Measurements from ENCODE around the gene PLCL2. TPM values are rescaled to one million over a fixed set of nuclear protein-coding genes. Genes with fewer than 3 reads are reported as not detected.

Gene PLCL2
- total RNA-seq, 1 experiment from 2014 or later, result 2.5 TPM

- Histone ChIP-seq H3K27ac (ENCODE audit: low read length) (no peak overlapping the region), H4K20me1 (ENCODE audit: insufficient read depth, low read depth, low read length) (no peaks in the 10 kb centered on the region), H3K79me2 (ENCODE audit: low read length) (no peaks in the 10 kb centered on the region), H3K36me3 (ENCODE audit: insufficient read depth, low read length) (no peaks in the 10 kb centered on the region), H3K4me2 (ENCODE audit: low read depth, low read length, poor library complexity, severe bottlenecking) (no peak overlapping the region), H3K4me1 (ENCODE audit: low read length) (no peaks in the 10 kb centered on the region), H2AFZ (ENCODE audit: low read length) (no peak overlapping the region), H3K9me3 (ENCODE audit: low read length) (no peaks in the 10 kb centered on the region), H3K27me3 (ENCODE audit: low read length) (0 out of 2 replicates have a peak, but pooled peaks cover 3% of the 10 kb centered on the region), H3K9me2 (replicated peaks; ENCODE audit: insufficient read depth, low read length) (no peaks in the 10 kb centered on the region), H3K9ac (ENCODE audit: low read length) (no peak overlapping the region), H3K4me3 (ENCODE audit: low read length) (no peak overlapping the region)
- no peak for DNase-seq
These were observed 29.3 kb upstream of the PLCL2 start for GRCh38 chr3:16855497-16855896.

- DNase-seq, result no peak
- Histone ChIP-seq H4K20me1 (ENCODE audit: insufficient read depth, low read depth, low read length) (no peaks in the 10 kb centered on the region), H3K4me3 (ENCODE audit: low read length) (no peak overlapping the region), H3K4me1 (ENCODE audit: low read length) (no peaks in the 10 kb centered on the region), H3K36me3 (ENCODE audit: insufficient read depth, low read length) (no peaks in the 10 kb centered on the region), H3K27me3 (ENCODE audit: low read length) (0 out of 2 replicates have a peak, but pooled peaks cover 3% of the 10 kb centered on the region), H3K27ac (ENCODE audit: low read length) (no peak overlapping the region), H3K79me2 (ENCODE audit: low read length) (no peaks in the 10 kb centered on the region), H2AFZ (ENCODE audit: low read length) (no peak overlapping the region), H3K4me2 (ENCODE audit: low read depth, low read length, poor library complexity, severe bottlenecking) (no peak overlapping the region), H3K9me2 (replicated peaks; ENCODE audit: insufficient read depth, low read length) (no peaks in the 10 kb centered on the region), H3K9ac (ENCODE audit: low read length) (no peak overlapping the region), H3K9me3 (ENCODE audit: low read length) (no peaks in the 10 kb centered on the region)
These were observed 24.5 kb upstream of the PLCL2 start for GRCh38 chr3:16860234-16860633.

- Histone ChIP-seq H3K4me1 (ENCODE audit: low read length) (no peaks in the 10 kb centered on the region), H3K27ac (ENCODE audit: low read length) (no peak overlapping the region), H3K4me3 (ENCODE audit: low read length) (no peak overlapping the region), H3K79me2 (ENCODE audit: low read length) (no peaks in the 10 kb centered on the region), H3K9me3 (ENCODE audit: low read length) (no peaks in the 10 kb centered on the region), H3K4me2 (ENCODE audit: low read depth, low read length, poor library complexity, severe bottlenecking) (no peak overlapping the region), H4K20me1 (ENCODE audit: insufficient read depth, low read depth, low read length) (no peaks in the 10 kb centered on the region), H3K36me3 (ENCODE audit: insufficient read depth, low read length) (no peaks in the 10 kb centered on the region), H3K9ac (ENCODE audit: low read length) (no peak overlapping the region), H2AFZ (ENCODE audit: low read length) (no peak overlapping the region), H3K9me2 (replicated peaks; ENCODE audit: insufficient read depth, low read length) (no peaks in the 10 kb centered on the region), H3K27me3 (ENCODE audit: low read length) (0 out of 2 replicates have a peak, but pooled peaks cover 3% of the 10 kb centered on the region)
- DNase-seq, result no peak
These were observed 23.3 kb upstream of the PLCL2 start for GRCh38 chr3:16861432-16861831.

- Histone ChIP-seq H3K9me3 (ENCODE audit: low read length) (no peaks in the 10 kb centered on the region), H4K20me1 (ENCODE audit: insufficient read depth, low read depth, low read length) (no peaks in the 10 kb centered on the region), H3K9ac (ENCODE audit: low read length) (no peak overlapping the region), H3K79me2 (ENCODE audit: low read length) (no peaks in the 10 kb centered on the region), H3K9me2 (replicated peaks; ENCODE audit: insufficient read depth, low read length) (no peaks in the 10 kb centered on the region), H2AFZ (ENCODE audit: low read length) (no peak overlapping the region), H3K27ac (ENCODE audit: low read length) (no peak overlapping the region), H3K4me1 (ENCODE audit: low read length) (no peaks in the 10 kb centered on the region), H3K4me3 (ENCODE audit: low read length) (no peak overlapping the region), H3K36me3 (ENCODE audit: insufficient read depth, low read length) (no peaks in the 10 kb centered on the region), H3K27me3 (ENCODE audit: low read length) (0 out of 2 replicates have a peak, but pooled peaks cover 3% of the 10 kb centered on the region), H3K4me2 (ENCODE audit: low read depth, low read length, poor library complexity, severe bottlenecking) (no peak overlapping the region)
- DNase-seq, result no peak
These were observed 20.0 kb upstream of the PLCL2 start for GRCh38 chr3:16864610-16865313.

- Histone ChIP-seq H3K4me2 (ENCODE audit: low read depth, low read length, poor library complexity, severe bottlenecking) (no peak overlapping the region), H3K9ac (ENCODE audit: low read length) (no peak overlapping the region), H3K9me2 (replicated peaks; ENCODE audit: insufficient read depth, low read length) (no peaks in the 10 kb centered on the region), H3K4me3 (ENCODE audit: low read length) (no peak overlapping the region), H3K4me1 (ENCODE audit: low read length) (no peaks in the 10 kb centered on the region), H4K20me1 (ENCODE audit: insufficient read depth, low read depth, low read length) (no peaks in the 10 kb centered on the region), H3K9me3 (ENCODE audit: low read length) (no peaks in the 10 kb centered on the region), H3K27ac (ENCODE audit: low read length) (no peak overlapping the region), H3K27me3 (ENCODE audit: low read length) (no peaks in the 10 kb centered on the region), H3K79me2 (ENCODE audit: low read length) (no peaks in the 10 kb centered on the region), H3K36me3 (ENCODE audit: insufficient read depth, low read length) (no peaks in the 10 kb centered on the region), H2AFZ (ENCODE audit: low read length) (no peak overlapping the region)
- DNase-seq, result no peak
These were observed 19.4 kb upstream of the PLCL2 start for GRCh38 chr3:16865335-16865734.

- H3K27me3 ChIP-seq (ENCODE audit: low read length), result no peaks in the 10 kb centered on the region
- H3K4me3 ChIP-seq (ENCODE audit: low read length), result no peak overlapping the region
- H3K4me1 ChIP-seq (ENCODE audit: low read length), result no peaks in the 10 kb centered on the region
- no peak overlapping the region for H3K9ac ChIP-seq (ENCODE audit: low read length)
- H2AFZ ChIP-seq (ENCODE audit: low read length), result no peak overlapping the region
- no peak overlapping the region for H3K4me2 ChIP-seq (ENCODE audit: low read depth, low read length, poor library complexity, severe bottlenecking)
- H4K20me1 ChIP-seq (ENCODE audit: insufficient read depth, low read depth, low read length), result no peaks in the 10 kb centered on the region
- no peaks in the 10 kb centered on the region for H3K36me3 ChIP-seq (ENCODE audit: insufficient read depth, low read length)
- no peaks in the 10 kb centered on the region for H3K79me2 ChIP-seq (ENCODE audit: low read length)
- H3K9me2 ChIP-seq (replicated peaks; ENCODE audit: insufficient read depth, low read length), result no peaks in the 10 kb centered on the region
- H3K9me3 ChIP-seq (ENCODE audit: low read length), result no peaks in the 10 kb centered on the region
- H3K27ac ChIP-seq (ENCODE audit: low read length), result no peak overlapping the region
- DNase-seq, result no peak
These were observed 18.2 kb upstream of the PLCL2 start for GRCh38 chr3:16866571-16866970.

- Histone ChIP-seq H3K9me2 (replicated peaks; ENCODE audit: insufficient read depth, low read length) (no peaks in the 10 kb centered on the region), H3K9ac (ENCODE audit: low read length) (no peak overlapping the region), H3K9me3 (ENCODE audit: low read length) (no peaks in the 10 kb centered on the region), H3K27ac (ENCODE audit: low read length) (no peak overlapping the region), H3K4me3 (ENCODE audit: low read length) (no peak overlapping the region), H3K79me2 (ENCODE audit: low read length) (no peaks in the 10 kb centered on the region), H3K4me1 (ENCODE audit: low read length) (no peaks in the 10 kb centered on the region), H3K36me3 (ENCODE audit: insufficient read depth, low read length) (no peaks in the 10 kb centered on the region), H3K27me3 (ENCODE audit: low read length) (no peaks in the 10 kb centered on the region), H4K20me1 (ENCODE audit: insufficient read depth, low read depth, low read length) (no peaks in the 10 kb centered on the region), H2AFZ (ENCODE audit: low read length) (no peak overlapping the region), H3K4me2 (ENCODE audit: low read depth, low read length, poor library complexity, severe bottlenecking) (no peak overlapping the region)
- no peak for DNase-seq
These were observed 16.2 kb upstream of the PLCL2 start for GRCh38 chr3:16868513-16868912.

GRCh38 chr3:16869261-16870005 lies 15.3 kb upstream of the PLCL2 start:
- no peak overlapping the region for H2AFZ ChIP-seq (ENCODE audit: low read length)
- H4K20me1 ChIP-seq (ENCODE audit: insufficient read depth, low read depth, low read length), result no peaks in the 10 kb centered on the region
- DNase-seq, result no peak
- no peak overlapping the region for H3K9ac ChIP-seq (ENCODE audit: low read length)
- no peaks in the 10 kb centered on the region for H3K9me3 ChIP-seq (ENCODE audit: low read length)
- no peak overlapping the region for H3K4me2 ChIP-seq (ENCODE audit: low read depth, low read length, poor library complexity, severe bottlenecking)
- H3K79me2 ChIP-seq (ENCODE audit: low read length), result no peaks in the 10 kb centered on the region
- no peaks in the 10 kb centered on the region for H3K27me3 ChIP-seq (ENCODE audit: low read length)
- H3K4me3 ChIP-seq (ENCODE audit: low read length), result no peak overlapping the region
- H3K4me1 ChIP-seq (ENCODE audit: low read length), result no peaks in the 10 kb centered on the region
- no peak overlapping the region for H3K27ac ChIP-seq (ENCODE audit: low read length)
- H3K9me2 ChIP-seq (replicated peaks; ENCODE audit: insufficient read depth, low read length), result no peaks in the 10 kb centered on the region
- H3K36me3 ChIP-seq (ENCODE audit: insufficient read depth, low read length), result no peaks in the 10 kb centered on the region

Data from Karpas-422 (cell line).